Keratinocyte (primary cell): Measurements from ENCODE around the gene MGLL. TPM values are rescaled to one million over a fixed set of nuclear protein-coding genes. Genes with fewer than 3 reads are reported as not detected.

Source experiments
- DNase-seq: peaks from one replicate; pipeline ENCODE4 v3.0.0-alpha.2; 2011; ENCODE audit warnings: low read depth, missing footprints, low spot score
- FAIRE-seq: peaks from 2 replicates; lab custom pipeline; 2011; peaks lifted over from hg19 to GRCh38; lab: Jason Lieb, UNC
- H2AFZ ChIP-seq: 2 replicates; pipeline ENCODE4 v1.6.0; 2012; ENCODE audit warnings: low read length, control low read depth, inconsistent platforms; ENCODE audit not compliant: control insufficient read depth
- H3K27ac ChIP-seq: 2 replicates; pipeline ENCODE4 v1.5.1; 2011; ENCODE audit warnings: low read length; ENCODE audit not compliant: control insufficient read depth, insufficient read depth
- H3K27me3 ChIP-seq: 3 replicates; pipeline ENCODE4 v1.6.0; 2011; ENCODE audit warnings: low read length; ENCODE audit not compliant: control insufficient read depth, insufficient read depth; ENCODE audit errors: extremely low read depth
- H3K36me3 ChIP-seq, 2 experiments: 2 replicates in 1 of 2; 3 replicates in 1 of 2; pipeline ENCODE4 v1.5.1; 2011; ENCODE audit warnings: low read length in 2 of 2, mild to moderate bottlenecking in 1 of 2; ENCODE audit not compliant: control insufficient read depth in 2 of 2, insufficient read depth in 2 of 2; ENCODE audit errors: extremely low read depth in 1 of 2
- H3K4me1 ChIP-seq: 3 replicates; pipeline ENCODE4 v1.5.1; 2011; ENCODE audit warnings: low read length; ENCODE audit not compliant: control insufficient read depth, insufficient read depth; ENCODE audit errors: extremely low read depth
- H3K4me2 ChIP-seq: 3 replicates; pipeline ENCODE4 v1.6.0; 2011; ENCODE audit warnings: low read depth, low read length; ENCODE audit not compliant: control insufficient read depth, insufficient read depth; ENCODE audit errors: extremely low read depth
- H3K4me3 ChIP-seq, 3 experiments: fragments of 200-600 bp in 1 of 3; sonication (generic) in 1 of 3; 2 replicates in 2 of 3; 3 replicates in 1 of 3; pipeline ENCODE4 v1.5.1; 2011 to 2016; ENCODE audit warnings: low read length in 3 of 3, mild to moderate bottlenecking in 3 of 3, control low read depth in 2 of 3, inconsistent platforms in 1 of 3, low read depth in 1 of 3, mixed read lengths in 1 of 3, mixed run types in 1 of 3, moderate library complexity in 1 of 3; ENCODE audit not compliant: control insufficient read depth in 2 of 3, insufficient read depth in 2 of 3; ENCODE audit errors: extremely low read depth in 1 of 3
- H3K79me2 ChIP-seq: 2 replicates; pipeline ENCODE4 v1.6.0; 2012; ENCODE audit warnings: low read length; ENCODE audit not compliant: control insufficient read depth, insufficient read depth
- H3K9ac ChIP-seq: 3 replicates; pipeline ENCODE4 v1.6.0; 2011; ENCODE audit warnings: low read length; ENCODE audit not compliant: control insufficient read depth, insufficient read depth; ENCODE audit errors: extremely low read depth
- H3K9me1 ChIP-seq: 3 replicates; pipeline ENCODE4 v1.6.0; 2011; ENCODE audit warnings: low read length; ENCODE audit not compliant: control insufficient read depth, insufficient read depth; ENCODE audit errors: extremely low read depth
- H3K9me3 ChIP-seq: 2 replicates; pipeline ENCODE4 v1.5.1; 2012; ENCODE audit warnings: low read depth, low read length; ENCODE audit not compliant: control insufficient read depth
- H4K20me1 ChIP-seq: 3 replicates; pipeline ENCODE4 v1.6.0; 2011; ENCODE audit warnings: low read length; ENCODE audit not compliant: control insufficient read depth, insufficient read depth; ENCODE audit errors: extremely low read depth
- EZH2 ChIP-seq: IDR thresholded peaks from one replicate; pipeline ENCODE4 v1.6.1; 2012; ENCODE audit warnings: inconsistent platforms, mild to moderate bottlenecking, low read length, moderate library complexity
- dilution Hi-C: fragments of 300-500 bp; cut with MboI; formaldehyde crosslinking; loops from one replicate; pipeline ENCODE4 v1.7.0; 2020; ENCODE audit warnings: low sequenced_read_pairs; ENCODE audit not compliant: extremely low pct_ligation_motif_present
- polyA plus RNA-seq, 5 experiments: library from polyadenylated mRNA; depleted of rRNA in 3 of 5; stranded (reverse) in 3 of 5; stranded (forward) in 1 of 5; unstranded in 1 of 5; fragments of >200 nt; gene quantifications; 1 replicate in 1 of 5; 2 replicates in 3 of 5; 3 replicates in 1 of 5; pipeline versions ENCODE4 v1.2.1 to v1.2.3, GENCODE V29; 2011 to 2012; ENCODE audit warnings: missing spikeins in 2 of 5, low read depth in 1 of 5, low replicate concordance in 1 of 5
- TF ChIP-seq, protein P1 (sequence below), 3 experiments: IDR thresholded peaks in 1 of 3; conservative IDR thresholded peaks in 1 of 3; optimal IDR thresholded peaks in 1 of 3; 2 replicates in 2 of 3; 3 replicates in 1 of 3; pipeline versions ENCODE3 to v1.5.1; 2011; ENCODE audit warnings: low read length in 3 of 3, mild to moderate bottlenecking in 3 of 3, moderate library complexity in 2 of 3, control low read depth in 1 of 3, inconsistent platforms in 1 of 3; ENCODE audit not compliant: insufficient read depth in 2 of 3; ENCODE audit errors: extremely low read depth in 1 of 3

Gene MGLL
- polyA plus RNA-seq, 1 donor (not counting 4 experiments of a cell fraction or from before 2014, with no cell fraction given): 17.8 TPM

DNA sequence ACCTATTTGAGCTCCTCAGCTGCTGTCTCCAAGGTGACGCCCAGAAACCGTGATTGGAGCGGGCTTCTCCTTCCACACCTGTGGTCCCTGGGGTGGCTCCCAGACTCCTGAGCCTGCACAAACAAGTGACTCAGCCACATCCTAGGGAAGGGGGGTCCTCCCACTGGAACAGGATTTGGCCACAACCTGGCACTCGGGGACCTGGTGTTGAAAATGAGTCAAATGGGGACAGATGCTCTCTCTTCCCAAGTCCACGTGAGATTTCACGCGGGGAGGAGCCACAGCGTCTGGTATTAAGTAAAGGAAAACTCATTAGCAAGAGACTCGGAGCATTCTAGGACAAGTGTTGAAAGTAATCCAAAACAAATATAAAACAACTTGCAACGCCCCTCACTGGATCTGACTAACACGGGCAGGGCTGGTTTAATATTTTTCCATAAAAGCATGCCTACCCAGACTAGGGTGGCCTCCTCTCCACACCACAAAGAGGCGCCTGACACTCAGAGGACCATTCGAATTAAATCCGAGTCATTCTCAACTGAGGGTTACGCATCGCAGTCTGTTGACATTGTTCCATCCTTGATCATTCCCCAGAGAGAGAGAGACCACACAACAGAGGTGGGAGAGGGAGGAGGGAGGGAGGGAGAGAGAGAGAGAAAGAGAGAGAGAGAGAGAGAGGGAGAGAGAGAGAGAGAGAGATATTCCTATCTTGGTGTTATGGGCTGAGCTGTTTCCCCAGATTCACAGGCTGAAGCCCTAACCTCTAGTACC lies 74.4 kb downstream of the MGLL start:
- no peak for DNase-seq
- peaks cover 45% of the 10 kb centered on the region for H3K4me1 ChIP-seq
- H3K27me3 ChIP-seq: no peaks in the 10 kb centered on the region
- H4K20me1 ChIP-seq: no peaks in the 10 kb centered on the region
- no peak overlapping the region for H3K4me3 ChIP-seq
- no peaks in the 10 kb centered on the region for H3K79me2 ChIP-seq
- H3K36me3 ChIP-seq: no peaks in the 10 kb centered on the region
- no peak for TF ChIP-seq EZH2
- TF ChIP-seq, protein P1, sequence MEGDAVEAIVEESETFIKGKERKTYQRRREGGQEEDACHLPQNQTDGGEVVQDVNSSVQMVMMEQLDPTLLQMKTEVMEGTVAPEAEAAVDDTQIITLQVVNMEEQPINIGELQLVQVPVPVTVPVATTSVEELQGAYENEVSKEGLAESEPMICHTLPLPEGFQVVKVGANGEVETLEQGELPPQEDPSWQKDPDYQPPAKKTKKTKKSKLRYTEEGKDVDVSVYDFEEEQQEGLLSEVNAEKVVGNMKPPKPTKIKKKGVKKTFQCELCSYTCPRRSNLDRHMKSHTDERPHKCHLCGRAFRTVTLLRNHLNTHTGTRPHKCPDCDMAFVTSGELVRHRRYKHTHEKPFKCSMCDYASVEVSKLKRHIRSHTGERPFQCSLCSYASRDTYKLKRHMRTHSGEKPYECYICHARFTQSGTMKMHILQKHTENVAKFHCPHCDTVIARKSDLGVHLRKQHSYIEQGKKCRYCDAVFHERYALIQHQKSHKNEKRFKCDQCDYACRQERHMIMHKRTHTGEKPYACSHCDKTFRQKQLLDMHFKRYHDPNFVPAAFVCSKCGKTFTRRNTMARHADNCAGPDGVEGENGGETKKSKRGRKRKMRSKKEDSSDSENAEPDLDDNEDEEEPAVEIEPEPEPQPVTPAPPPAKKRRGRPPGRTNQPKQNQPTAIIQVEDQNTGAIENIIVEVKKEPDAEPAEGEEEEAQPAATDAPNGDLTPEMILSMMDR (optimal IDR thresholded peaks at IDR 0.05 in 1 of 3, IDR thresholded peaks at IDR 0.05 in 1 of 3, conservative IDR thresholded peaks at IDR 0.05 in 1 of 3; ENCODE audit: extremely low read depth in 1 of 3, insufficient read depth in 2 of 3, low read length in 3 of 3): peak in 1 of 3 experiments; percentile 26
- H2AFZ ChIP-seq: no peak overlapping the region
- no peaks in the 10 kb centered on the region for H3K9me1 ChIP-seq
- FAIRE-seq: no peak
- no peak overlapping the region for H3K9ac ChIP-seq
- H3K4me2 ChIP-seq: peak overlapping the region; percentile 10
- H3K27ac ChIP-seq: peak overlapping the region; percentile 48
- dilution Hi-C loops: no loop called here
- no peaks in the 10 kb centered on the region for H3K9me3 ChIP-seq

DNA sequence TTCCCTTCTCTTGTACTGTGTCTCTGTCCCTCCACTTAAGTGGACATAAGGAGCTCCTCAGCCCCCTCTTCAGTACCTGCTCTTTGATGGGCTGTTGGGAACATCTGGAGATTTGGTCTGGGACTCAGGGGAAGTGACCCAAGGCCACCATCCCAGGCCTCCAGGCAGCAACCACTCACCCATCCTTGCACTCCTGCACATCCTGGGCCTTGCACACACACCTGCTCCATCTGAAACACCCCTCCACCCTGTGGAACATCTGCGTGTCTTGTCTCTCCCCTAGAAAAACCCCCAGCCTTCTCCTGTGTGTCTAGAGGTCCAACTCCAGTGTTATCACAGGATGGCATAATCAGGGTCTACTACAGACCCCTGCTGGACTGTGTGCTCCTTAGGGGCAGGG lies 75.2 kb downstream of the MGLL start:
- no peak for TF ChIP-seq EZH2
- TF ChIP-seq, protein P1 (optimal IDR thresholded peaks at IDR 0.05 in 1 of 3, IDR thresholded peaks at IDR 0.05 in 1 of 3, conservative IDR thresholded peaks at IDR 0.05 in 1 of 3; ENCODE audit: extremely low read depth in 1 of 3, insufficient read depth in 2 of 3, low read length in 3 of 3): no peak
- no peaks in the 10 kb centered on the region for H3K9me1 ChIP-seq
- dilution Hi-C loops: no loop called here
- H3K27ac ChIP-seq: no peak overlapping the region
- no peak overlapping the region for H3K4me2 ChIP-seq
- H3K4me3 ChIP-seq: no peak overlapping the region
- H3K4me1 ChIP-seq: peaks cover 45% of the 10 kb centered on the region
- H2AFZ ChIP-seq: no peak overlapping the region
- H3K36me3 ChIP-seq: no peaks in the 10 kb centered on the region
- no peaks in the 10 kb centered on the region for H3K9me3 ChIP-seq
- DNase-seq (no peak), FAIRE-seq (no peak)
- H3K9ac ChIP-seq: no peak overlapping the region
- H4K20me1 ChIP-seq: no peaks in the 10 kb centered on the region
- no peaks in the 10 kb centered on the region for H3K79me2 ChIP-seq
- no peaks in the 10 kb centered on the region for H3K27me3 ChIP-seq
